NCI-H460 (cell line): ENCODE data around the gene CDR2L. TPM values are rescaled to one million over a fixed set of nuclear protein-coding genes. Genes with fewer than 3 reads are reported as not detected.
"Not testable (repeated sequence)": the region's sequence is repeated elsewhere in the genome, so short reads cannot be mapped to it uniquely, and the experiment has no call there.

Experiments
- DNase-seq: peaks from one replicate; pipeline ENCODE4 v3.0.0-alpha.2; 2016; ENCODE audit warnings: low read depth; ENCODE audit errors: extremely low read depth
- small RNA-seq, 2 experiments: library from RNA; depleted of rRNA; stranded (forward); fragments of <200 nt; gene quantifications; one replicate each; pipeline ENCODE3, GENCODE V24; 2014
- total RNA-seq: library from RNA; depleted of rRNA; stranded (reverse); fragments of >200 nt; shearing (Covaris generic); gene quantifications from 2 replicates; pipeline ENCODE4 v1.2.3, GENCODE V29; 2014; rRNA removed

CDR2L gene
- total RNA-seq, 1 experiment from 2014 or later: 15.6 TPM

GRCh38 chr17:75034236-75034908, 46.9 kb downstream of the CDR2L start:
- peak; percentile 96 for DNase-seq

GRCh38 chr17:75036643-75037268, 49.3 kb downstream of the CDR2L start:
- peak; percentile 97 for DNase-seq

GRCh38 chr17:75039238-75039637, 51.8 kb downstream of the CDR2L start:
- no peak for DNase-seq

- DNase-seq: no peak
These were observed 54.3 kb downstream of the CDR2L start for GRCh38 chr17:75041656-75042280.

- DNase-seq: not testable (repeated sequence)
These were observed 56.4 kb downstream of the CDR2L start for GRCh38 chr17:75043789-75044188.

- no peak for DNase-seq
These were observed 57.3 kb downstream of the CDR2L start for GRCh38 chr17:75044716-75045115.

GRCh38 chr17:75045946-75046406, 58.5 kb downstream of the CDR2L start:
- DNase-seq: not testable (repeated sequence)

- peak; percentile 95 for DNase-seq
These were observed 59.2 kb downstream of the CDR2L start, which contains the start of the genes ATP5PD and KCTD2 for GRCh38 chr17:75046407-75047289. Gene ATP5PD, minus strand, starts transcription at chr17:75046969. Its CDS starts 4,319 bp downstream, at chr17:75042650. Gene KCTD2, plus strand, starts transcription at chr17:75047225. Its CDS starts 26 bp downstream, at chr17:75047251.

GRCh38 chr17:75047398-75048098, 60.1 kb downstream of the CDR2L start:
- no peak for DNase-seq

GRCh38 chr17:75048249-75048878, 60.9 kb downstream of the CDR2L start:
- no peak for DNase-seq

GRCh38 chr17:75049057-75049456, 61.6 kb downstream of the CDR2L start:
- no peak for DNase-seq

- no peak for DNase-seq
These were observed 62.3 kb downstream of the CDR2L start for GRCh38 chr17:75049706-75050105.

- no peak for DNase-seq
These were observed 64.5 kb downstream of the CDR2L start for GRCh38 chr17:75051941-75052340.

Small RNAs within 50 kb of the gene (small RNA-seq; reads per million reads assigned to genes)
- gene RN7SL573P (0 reads per million in 2 experiments), gene RNU6-362P (0 reads per million in 2 experiments)

Other genes with a start within 250 kb of the CDR2L start
- gene NHERF1, start 239.0 kb upstream of the CDR2L start, total RNA-seq: 21.3 and 27.3 TPM in 2 replicates
- 27.9 and 33.8 TPM in 2 replicates for gene NAT9, start 211.3 kb upstream of the CDR2L start, total RNA-seq
- not detected in 2 replicates for gene GRIN2C, start 127.7 kb upstream of the CDR2L start, total RNA-seq
- gene FDXR, start 114.6 kb upstream of the CDR2L start, total RNA-seq: 35.0 and 36.9 TPM in 2 replicates
- not detected in 2 replicates for gene FADS6, start 94.0 kb upstream of the CDR2L start, total RNA-seq
- gene USH1G, start 64.4 kb upstream of the CDR2L start, total RNA-seq: not detected in 2 replicates
- not detected in 2 replicates for gene OTOP2, start 63.4 kb upstream of the CDR2L start, total RNA-seq
- not detected in 2 replicates for gene OTOP3, start 51.7 kb upstream of the CDR2L start, total RNA-seq
- gene HID1, start 14.9 kb upstream of the CDR2L start, total RNA-seq: 5.0 and 8.2 TPM in 2 replicates
- 87.5 and 91.5 TPM in 2 replicates for gene MRPL58, start 25.0 kb downstream of the CDR2L start, total RNA-seq
- gene ATP5PD, start 59.3 kb downstream of the CDR2L start, total RNA-seq: 272 and 301 TPM in 2 replicates
- gene KCTD2, start 59.6 kb downstream of the CDR2L start, total RNA-seq: 22.9 and 28.0 TPM in 2 replicates
- 19.8 and 20.0 TPM in 2 replicates for gene SLC16A5, start 100.3 kb downstream of the CDR2L start, total RNA-seq
- gene ARMC7, start 122.3 kb downstream of the CDR2L start, total RNA-seq: 9.1 and 14.3 TPM in 2 replicates
- gene NT5C, start 144.1 kb downstream of the CDR2L start, total RNA-seq: 107 and 114 TPM in 2 replicates
- gene JPT1, start 166.9 kb downstream of the CDR2L start, total RNA-seq: 454 and 510 TPM in 2 replicates
- gene SUMO2, start 195.3 kb downstream of the CDR2L start, total RNA-seq: 136 and 142 TPM in 2 replicates
- 46.6 and 51.0 TPM in 2 replicates for gene NUP85, start 218.0 kb downstream of the CDR2L start, total RNA-seq